Measurements from ENCODE around the gene TOR2A. TPM values are rescaled to one million over a fixed set of nuclear protein-coding genes. Genes with fewer than 3 reads are reported as not detected.

Gene TOR2A
- total and polyA plus RNA-seq, 4 donors: 5.1 to 14.6 (median 11.8) TPM

DNA sequence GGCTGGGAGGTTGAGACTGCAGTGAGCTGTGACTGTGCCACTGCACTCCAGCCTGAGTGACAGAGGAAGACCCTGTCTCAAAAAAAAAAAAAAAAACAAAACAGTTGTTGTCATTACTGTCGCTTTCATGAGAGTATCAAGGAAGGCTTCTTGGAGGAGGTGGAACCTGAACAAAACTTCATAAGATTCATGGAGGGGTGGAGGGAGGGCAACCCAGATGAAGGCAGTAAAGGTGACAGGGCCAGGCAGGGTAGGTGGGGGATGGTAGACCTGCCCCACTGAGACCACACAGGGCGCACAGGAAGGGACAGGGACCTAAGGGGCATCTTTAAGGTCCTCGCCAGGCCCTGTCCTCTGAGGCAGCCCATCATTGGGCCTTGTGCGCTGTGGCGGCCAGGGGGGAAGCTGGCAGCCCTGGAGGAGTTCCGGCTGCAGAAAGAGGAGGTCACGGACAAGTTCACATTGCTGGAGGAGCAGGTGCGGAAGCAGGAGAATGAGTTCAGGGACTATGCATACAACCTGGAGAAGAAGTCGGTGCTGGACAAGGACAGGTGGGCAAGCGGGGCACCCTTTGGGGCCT is 24.8 kb downstream of the TOR2A start:
- no peak for TF ChIP-seq FOXA1 (IDR thresholded peaks at IDR 0.05)
- TF ChIP-seq YY1 (IDR thresholded peaks at IDR 0.05): no peak
- TF ChIP-seq, protein P1, sequence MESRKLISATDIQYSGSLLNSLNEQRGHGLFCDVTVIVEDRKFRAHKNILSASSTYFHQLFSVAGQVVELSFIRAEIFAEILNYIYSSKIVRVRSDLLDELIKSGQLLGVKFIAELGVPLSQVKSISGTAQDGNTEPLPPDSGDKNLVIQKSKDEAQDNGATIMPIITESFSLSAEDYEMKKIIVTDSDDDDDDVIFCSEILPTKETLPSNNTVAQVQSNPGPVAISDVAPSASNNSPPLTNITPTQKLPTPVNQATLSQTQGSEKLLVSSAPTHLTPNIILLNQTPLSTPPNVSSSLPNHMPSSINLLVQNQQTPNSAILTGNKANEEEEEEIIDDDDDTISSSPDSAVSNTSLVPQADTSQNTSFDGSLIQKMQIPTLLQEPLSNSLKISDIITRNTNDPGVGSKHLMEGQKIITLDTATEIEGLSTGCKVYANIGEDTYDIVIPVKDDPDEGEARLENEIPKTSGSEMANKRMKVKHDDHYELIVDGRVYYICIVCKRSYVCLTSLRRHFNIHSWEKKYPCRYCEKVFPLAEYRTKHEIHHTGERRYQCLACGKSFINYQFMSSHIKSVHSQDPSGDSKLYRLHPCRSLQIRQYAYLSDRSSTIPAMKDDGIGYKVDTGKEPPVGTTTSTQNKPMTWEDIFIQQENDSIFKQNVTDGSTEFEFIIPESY (IDR thresholded peaks at IDR 0.05): no peak
- TF ChIP-seq, protein P2, sequence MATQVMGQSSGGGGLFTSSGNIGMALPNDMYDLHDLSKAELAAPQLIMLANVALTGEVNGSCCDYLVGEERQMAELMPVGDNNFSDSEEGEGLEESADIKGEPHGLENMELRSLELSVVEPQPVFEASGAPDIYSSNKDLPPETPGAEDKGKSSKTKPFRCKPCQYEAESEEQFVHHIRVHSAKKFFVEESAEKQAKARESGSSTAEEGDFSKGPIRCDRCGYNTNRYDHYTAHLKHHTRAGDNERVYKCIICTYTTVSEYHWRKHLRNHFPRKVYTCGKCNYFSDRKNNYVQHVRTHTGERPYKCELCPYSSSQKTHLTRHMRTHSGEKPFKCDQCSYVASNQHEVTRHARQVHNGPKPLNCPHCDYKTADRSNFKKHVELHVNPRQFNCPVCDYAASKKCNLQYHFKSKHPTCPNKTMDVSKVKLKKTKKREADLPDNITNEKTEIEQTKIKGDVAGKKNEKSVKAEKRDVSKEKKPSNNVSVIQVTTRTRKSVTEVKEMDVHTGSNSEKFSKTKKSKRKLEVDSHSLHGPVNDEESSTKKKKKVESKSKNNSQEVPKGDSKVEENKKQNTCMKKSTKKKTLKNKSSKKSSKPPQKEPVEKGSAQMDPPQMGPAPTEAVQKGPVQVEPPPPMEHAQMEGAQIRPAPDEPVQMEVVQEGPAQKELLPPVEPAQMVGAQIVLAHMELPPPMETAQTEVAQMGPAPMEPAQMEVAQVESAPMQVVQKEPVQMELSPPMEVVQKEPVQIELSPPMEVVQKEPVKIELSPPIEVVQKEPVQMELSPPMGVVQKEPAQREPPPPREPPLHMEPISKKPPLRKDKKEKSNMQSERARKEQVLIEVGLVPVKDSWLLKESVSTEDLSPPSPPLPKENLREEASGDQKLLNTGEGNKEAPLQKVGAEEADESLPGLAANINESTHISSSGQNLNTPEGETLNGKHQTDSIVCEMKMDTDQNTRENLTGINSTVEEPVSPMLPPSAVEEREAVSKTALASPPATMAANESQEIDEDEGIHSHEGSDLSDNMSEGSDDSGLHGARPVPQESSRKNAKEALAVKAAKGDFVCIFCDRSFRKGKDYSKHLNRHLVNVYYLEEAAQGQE (IDR thresholded peaks at IDR 0.05): no peak
- TF ChIP-seq, protein P3, sequence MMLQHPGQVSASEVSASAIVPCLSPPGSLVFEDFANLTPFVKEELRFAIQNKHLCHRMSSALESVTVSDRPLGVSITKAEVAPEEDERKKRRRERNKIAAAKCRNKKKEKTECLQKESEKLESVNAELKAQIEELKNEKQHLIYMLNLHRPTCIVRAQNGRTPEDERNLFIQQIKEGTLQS (IDR thresholded peaks at IDR 0.05): no peak
- no peak for TF ChIP-seq TAF1 (conservative IDR thresholded peaks at IDR 0.05)
- TF ChIP-seq RXRA (IDR thresholded peaks at IDR 0.05): no peak
- TF ChIP-seq, protein P4, sequence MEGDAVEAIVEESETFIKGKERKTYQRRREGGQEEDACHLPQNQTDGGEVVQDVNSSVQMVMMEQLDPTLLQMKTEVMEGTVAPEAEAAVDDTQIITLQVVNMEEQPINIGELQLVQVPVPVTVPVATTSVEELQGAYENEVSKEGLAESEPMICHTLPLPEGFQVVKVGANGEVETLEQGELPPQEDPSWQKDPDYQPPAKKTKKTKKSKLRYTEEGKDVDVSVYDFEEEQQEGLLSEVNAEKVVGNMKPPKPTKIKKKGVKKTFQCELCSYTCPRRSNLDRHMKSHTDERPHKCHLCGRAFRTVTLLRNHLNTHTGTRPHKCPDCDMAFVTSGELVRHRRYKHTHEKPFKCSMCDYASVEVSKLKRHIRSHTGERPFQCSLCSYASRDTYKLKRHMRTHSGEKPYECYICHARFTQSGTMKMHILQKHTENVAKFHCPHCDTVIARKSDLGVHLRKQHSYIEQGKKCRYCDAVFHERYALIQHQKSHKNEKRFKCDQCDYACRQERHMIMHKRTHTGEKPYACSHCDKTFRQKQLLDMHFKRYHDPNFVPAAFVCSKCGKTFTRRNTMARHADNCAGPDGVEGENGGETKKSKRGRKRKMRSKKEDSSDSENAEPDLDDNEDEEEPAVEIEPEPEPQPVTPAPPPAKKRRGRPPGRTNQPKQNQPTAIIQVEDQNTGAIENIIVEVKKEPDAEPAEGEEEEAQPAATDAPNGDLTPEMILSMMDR (IDR thresholded peaks at IDR 0.05; ENCODE audit: low read depth, low read length, missing input control): no peak
- no peak for TF ChIP-seq JUND (IDR thresholded peaks at IDR 0.05)
- TF ChIP-seq HNF4G (IDR thresholded peaks at IDR 0.05): no peak
- TF ChIP-seq HNF4A (conservative IDR thresholded peaks at IDR 0.05): no peak
- TF ChIP-seq, protein P5, sequence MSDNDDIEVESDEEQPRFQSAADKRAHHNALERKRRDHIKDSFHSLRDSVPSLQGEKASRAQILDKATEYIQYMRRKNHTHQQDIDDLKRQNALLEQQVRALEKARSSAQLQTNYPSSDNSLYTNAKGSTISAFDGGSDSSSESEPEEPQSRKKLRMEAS (IDR thresholded peaks at IDR 0.05): no peak
- TF ChIP-seq SP1 (IDR thresholded peaks at IDR 0.05): no peak
- no peak for TF ChIP-seq NR2F2 (IDR thresholded peaks at IDR 0.05)
- no peak for TF ChIP-seq EGR1 (IDR thresholded peaks at IDR 0.05; ENCODE audit: low read depth in 2 of 2)
- no peak for TF ChIP-seq GABPA (IDR thresholded peaks at IDR 0.05 in 1 of 2, conservative IDR thresholded peaks at IDR 0.05 in 1 of 2)
- no peak for TF ChIP-seq FOXA2 (IDR thresholded peaks at IDR 0.05)
- TF ChIP-seq RAD21 (IDR thresholded peaks at IDR 0.05): no peak
- Histone ChIP-seq H3K4me3 (ENCODE audit: low read depth in 1 of 3, low read length in 3 of 3) (no peak overlapping the region), H3K27me3 (ENCODE audit: control insufficient read depth in 4 of 4, insufficient read depth in 4 of 4, low read length in 3 of 4) (no peaks in the 10 kb centered on the region), H3K36me3 (ENCODE audit: control insufficient read depth in 4 of 4, insufficient read depth in 3 of 4, low read depth in 1 of 4, low read length in 3 of 4) (no peaks in the 10 kb centered on the region), H3K9me3 (ENCODE audit: control insufficient read depth in 4 of 4, low read length in 3 of 4) (no peaks in the 10 kb centered on the region), H3K27ac (ENCODE audit: low read depth in 1 of 2, low read length in 2 of 2) (no peak overlapping the region), H3K9ac (ENCODE audit: low read depth in 1 of 2, low read length in 2 of 2) (no peak overlapping the region), H3K4me1 (ENCODE audit: control insufficient read depth in 4 of 4, insufficient read depth in 4 of 4, low read length in 3 of 4) (peaks cover 0 to 7% (median 3%) of the 10 kb centered on the region in 4 donors)
- 93% methylated on average over 10 of the region's 10 CpGs for WGBS
- no peak for DNase-seq (ENCODE audit: low spot score)

All from liver (tissue), 9 donors.